ENCODE data around the gene CDH3.

Gene CDH3

DNA sequence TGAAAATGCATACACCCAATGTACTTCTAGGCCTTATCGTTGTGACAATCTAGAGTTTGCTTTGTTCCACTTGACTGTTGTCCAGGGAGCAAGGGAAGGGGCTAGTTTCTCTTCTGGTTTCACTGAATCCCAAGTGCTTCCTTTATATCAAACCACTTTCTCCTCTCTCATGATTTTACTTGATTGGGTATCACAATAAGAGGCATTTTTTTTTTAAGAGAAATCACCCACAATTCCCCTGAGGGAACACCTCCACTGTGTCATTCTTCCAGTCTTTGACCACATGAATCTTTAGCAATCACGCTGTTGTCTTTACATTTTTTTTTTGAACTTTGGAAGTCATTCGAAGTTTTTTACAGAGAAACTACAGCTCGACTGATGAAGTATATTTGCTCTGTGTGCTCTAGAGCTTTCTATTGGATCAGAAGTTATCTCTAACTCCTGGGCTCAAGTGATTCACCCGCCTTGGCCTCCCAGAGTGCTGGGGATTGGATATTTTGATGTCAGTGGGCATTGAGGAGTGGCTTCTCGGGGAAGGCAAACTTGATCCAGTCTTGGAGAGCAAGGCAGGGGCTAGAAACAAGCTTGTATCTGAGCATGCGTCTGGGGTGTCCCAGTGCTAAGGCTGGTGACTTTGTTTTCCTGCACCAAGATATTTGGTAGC lies 95.0 kb downstream of the CDH3 start:
- DNase-seq = no peak

DNA sequence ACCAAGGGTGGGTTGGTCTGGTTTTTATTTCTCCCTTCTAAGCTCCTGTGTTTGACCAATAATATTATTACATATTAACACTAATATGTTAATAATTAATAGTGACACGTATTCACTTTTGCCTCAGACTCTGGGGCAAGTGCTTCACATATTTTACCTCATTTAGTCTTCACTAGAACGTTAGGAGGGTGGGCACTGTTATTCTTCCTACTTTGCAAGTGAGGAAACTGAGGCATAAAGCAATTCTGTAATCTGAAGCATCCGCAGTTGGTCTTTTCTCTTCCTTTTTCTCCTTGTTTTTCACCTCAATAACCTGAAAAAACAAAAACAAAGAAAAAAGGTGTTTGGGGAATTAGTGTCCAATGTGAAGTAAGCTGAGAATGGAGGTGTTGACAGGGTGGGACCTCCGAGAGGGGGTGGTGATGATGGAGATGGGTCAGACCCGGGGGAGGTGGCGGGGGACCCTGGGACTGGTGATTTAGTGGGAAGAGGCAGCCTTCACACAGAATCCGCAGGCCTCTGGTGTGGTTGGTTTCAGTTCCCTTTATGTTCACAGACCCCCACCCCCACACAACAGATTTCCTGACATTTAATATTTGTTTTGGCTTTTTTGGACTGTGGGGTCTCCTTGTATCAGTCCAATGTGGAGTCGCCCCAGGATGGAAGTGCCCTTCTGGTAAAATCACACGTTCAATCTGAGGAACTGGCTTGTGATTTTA lies 95.7 kb downstream of the CDH3 start:
- DNase-seq = no peak

- DNase-seq = no peak
Observed at GRCh38 chr16:68743664-68744063, 98.6 kb downstream of the CDH3 start.

GRCh38 chr16:68744744-68745280 lies 99.7 kb downstream of the CDH3 start:
- no peak for DNase-seq

DNA sequence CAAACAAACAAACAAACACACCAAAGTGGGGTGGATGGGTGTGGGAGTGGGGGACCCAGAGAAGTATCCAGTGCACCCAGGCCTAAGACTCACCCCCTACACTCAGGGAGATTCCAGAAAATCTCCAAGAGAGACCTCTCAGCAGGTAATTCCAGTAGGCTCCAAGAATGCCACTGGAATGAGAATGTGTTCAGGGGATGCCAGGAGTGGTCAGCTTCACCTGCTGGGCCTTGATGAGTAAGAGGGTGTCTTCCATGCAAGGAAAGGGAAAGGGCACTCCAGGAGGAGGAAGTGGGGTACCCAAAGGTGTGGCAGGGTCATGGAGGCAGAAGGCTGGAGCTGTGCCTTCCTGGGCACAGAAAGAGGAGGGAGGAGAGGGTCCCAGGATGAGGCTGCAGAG lies 101.8 kb downstream of the CDH3 start:
- DNase-seq = no peak

- DNase-seq = no peak
Observed at GRCh38 chr16:68749432-68749831, 104.3 kb downstream of the CDH3 start.

Measured in NCI-H82 (cell line).